Hepatocyte (in vitro differentiated cells): ENCODE results near the gene PAX5.

Experiments used
- CTCF ChIP-seq: fragments of 200-600 bp; sonication (generic); IDR thresholded peaks from 2 replicates; pipeline ENCODE4 v1.5.1; 2016; ENCODE audit warnings: antibody characterized with exemption, mild to moderate bottlenecking; ENCODE audit not compliant: poor library complexity
- EZH2phosphoT487 ChIP-seq: fragments of 200-600 bp; sonication (generic); IDR thresholded peaks from one replicate; pipeline ENCODE4 v1.6.1; 2018; ENCODE audit warnings: antibody characterized with exemption, mild to moderate bottlenecking, low read depth, moderate library complexity; ENCODE audit not compliant: unreplicated experiment, severe bottlenecking

- TF ChIP-seq CTCF, result no peak
- no peak for TF ChIP-seq EZH2phosphoT487
These were observed 172.4 kb downstream of the PAX5 start for GRCh38 chr9:36861528-36862205.
